Breast epithelium (tissue), 3 donors: ENCODE data around the gene FUCA1.

Experiments
- CTCF ChIP-seq, 3 donors: fragments of 450-650 bp; IDR thresholded peaks; one replicate each; pipeline ENCODE4 v1.5.1; 2016 to 2017; ENCODE audit warnings: antibody characterized with exemption in 3 of 3, mild to moderate bottlenecking in 3 of 3, moderate library complexity in 3 of 3
- POLR2A ChIP-seq: fragments of 450-650 bp; IDR thresholded peaks from one replicate; pipeline ENCODE4 v1.6.1; 2016; ENCODE audit warnings: antibody characterized with exemption, mild to moderate bottlenecking, moderate library complexity
- POLR2AphosphoS5 ChIP-seq, 3 donors: sonication (generic); formaldehyde crosslinking; IDR thresholded peaks; one replicate each; pipeline ENCODE4 v1.6.1; 2017; ENCODE audit warnings: antibody characterized with exemption in 3 of 3

- no peak for TF ChIP-seq CTCF (IDR thresholded peaks at IDR 0.05)
- TF ChIP-seq POLR2A = no peak
- TF ChIP-seq POLR2AphosphoS5 (IDR thresholded peaks at IDR 0.05) = no peak
These were observed 68.9 kb downstream of the FUCA1 start for GRCh38 chr1:23799255-23799569.
